C4-2B (cell line): ENCODE measurements around the gene MAP4K5.

Source experiments
- ZFX ChIP-seq: fragments of 450-650 bp; IDR thresholded peaks from 2 replicates; pipeline ENCODE4 v1.6.1; 2017
- TF ChIP-seq, protein P1 (sequence below): fragments of 450-650 bp; conservative IDR thresholded peaks from 2 replicates; pipeline ENCODE4 v1.5.1; 2017; ENCODE audit warnings: mild to moderate bottlenecking

DNA sequence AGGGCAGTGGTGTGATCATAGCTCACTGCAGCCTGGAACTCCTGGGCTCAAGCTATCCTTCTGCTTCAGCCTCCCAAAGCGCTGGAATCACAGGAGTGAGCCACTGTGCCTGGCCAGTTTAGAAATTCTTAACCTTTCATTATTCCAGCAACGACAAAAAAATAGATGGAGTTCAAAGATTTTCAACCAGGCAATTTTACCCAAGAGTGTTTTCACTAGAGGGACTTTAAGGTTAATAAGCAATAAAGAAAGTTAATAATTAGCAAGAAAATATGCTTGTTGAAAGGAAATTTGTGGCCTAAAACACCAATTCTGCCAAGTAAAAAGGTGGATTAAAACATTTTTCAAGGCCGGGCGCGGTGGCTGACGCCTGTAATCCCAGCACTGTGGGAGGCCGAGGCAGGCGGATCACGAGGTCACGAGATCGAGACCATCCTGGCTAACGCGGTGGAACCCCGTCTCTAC, 150.5 kb downstream of the MAP4K5 start:
- TF ChIP-seq, protein P1, sequence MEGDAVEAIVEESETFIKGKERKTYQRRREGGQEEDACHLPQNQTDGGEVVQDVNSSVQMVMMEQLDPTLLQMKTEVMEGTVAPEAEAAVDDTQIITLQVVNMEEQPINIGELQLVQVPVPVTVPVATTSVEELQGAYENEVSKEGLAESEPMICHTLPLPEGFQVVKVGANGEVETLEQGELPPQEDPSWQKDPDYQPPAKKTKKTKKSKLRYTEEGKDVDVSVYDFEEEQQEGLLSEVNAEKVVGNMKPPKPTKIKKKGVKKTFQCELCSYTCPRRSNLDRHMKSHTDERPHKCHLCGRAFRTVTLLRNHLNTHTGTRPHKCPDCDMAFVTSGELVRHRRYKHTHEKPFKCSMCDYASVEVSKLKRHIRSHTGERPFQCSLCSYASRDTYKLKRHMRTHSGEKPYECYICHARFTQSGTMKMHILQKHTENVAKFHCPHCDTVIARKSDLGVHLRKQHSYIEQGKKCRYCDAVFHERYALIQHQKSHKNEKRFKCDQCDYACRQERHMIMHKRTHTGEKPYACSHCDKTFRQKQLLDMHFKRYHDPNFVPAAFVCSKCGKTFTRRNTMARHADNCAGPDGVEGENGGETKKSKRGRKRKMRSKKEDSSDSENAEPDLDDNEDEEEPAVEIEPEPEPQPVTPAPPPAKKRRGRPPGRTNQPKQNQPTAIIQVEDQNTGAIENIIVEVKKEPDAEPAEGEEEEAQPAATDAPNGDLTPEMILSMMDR: no peak
- no peak for TF ChIP-seq ZFX
